Measurements from ENCODE around the gene ALAS1. TPM values are rescaled to one million over a fixed set of nuclear protein-coding genes. Genes with fewer than 3 reads are reported as not detected.

ALAS1 gene
- total and polyA plus RNA-seq, 2 donors (not counting 3 experiments of a cell fraction or from before 2014, with no cell fraction given), result 45.1 to 72.1 TPM

GRCh38 chr3:52175416-52176179 is 22.4 kb upstream of the ALAS1 start:
- BruUV-seq (replicated peaks), result no TSS peak
- no peak overlapping the region for H3K4me3 ChIP-seq (replicated peaks in 1 of 3; ENCODE audit: insufficient read depth in 1 of 3, low read depth in 1 of 3, low read length in 3 of 3)
- H4K20me1 ChIP-seq (replicated peaks; ENCODE audit: control insufficient read depth, extremely low read depth, insufficient read depth, low read length), result no peaks in the 10 kb centered on the region
- H3K27ac ChIP-seq (ENCODE audit: insufficient read depth, low read depth, low read length), result no peak overlapping the region
- no peak for FAIRE-seq
- TF ChIP-seq, protein P1, sequence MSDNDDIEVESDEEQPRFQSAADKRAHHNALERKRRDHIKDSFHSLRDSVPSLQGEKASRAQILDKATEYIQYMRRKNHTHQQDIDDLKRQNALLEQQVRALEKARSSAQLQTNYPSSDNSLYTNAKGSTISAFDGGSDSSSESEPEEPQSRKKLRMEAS (IDR thresholded peaks at IDR 0.05; ENCODE audit: insufficient read depth, insufficient read length), result no peak
- TF ChIP-seq POLR2A (IDR thresholded peaks at IDR 0.05; ENCODE audit: low read depth, low read length) (no peak), MYC (IDR thresholded peaks at IDR 0.05; ENCODE audit: low read depth, low read length) (no peak), GATA2 (IDR thresholded peaks at IDR 0.05; ENCODE audit: insufficient read depth, insufficient read length, low read depth, low read length) (no peak), EZH2 (IDR thresholded peaks at IDR 0.05; ENCODE audit: borderline replicate concordance, low read depth, low read length, severe bottlenecking) (no peak), POLR2AphosphoS5 (IDR thresholded peaks at IDR 0.05; ENCODE audit: insufficient read depth, low read depth, low read length) (no peak), CTCF (IDR thresholded peaks at IDR 0.05; ENCODE audit: extremely low read depth in 1 of 2, insufficient read depth in 1 of 2, low read depth in 1 of 2, low read length in 2 of 2) (no peak), JUN (IDR thresholded peaks at IDR 0.05; ENCODE audit: borderline replicate concordance, insufficient read depth, insufficient read length, low read depth) (no peak), FOS (IDR thresholded peaks at IDR 0.05; ENCODE audit: borderline replicate concordance, insufficient read depth, low read length) (no peak)
- dilution Hi-C loops (cut with MboI; ENCODE audit: extremely low pct_ligation_motif_present, low sequenced_read_pairs) (no loop called here), intact Hi-C loops (cut with micrococcal nuclease) (no loop called here)
- H3K36me3 ChIP-seq (ENCODE audit: control insufficient read depth in 2 of 2, extremely low read depth in 1 of 2, insufficient read depth in 2 of 2, low read length in 2 of 2), result no peaks in the 10 kb centered on the region
- H2AFZ ChIP-seq (ENCODE audit: low read depth, low read length), result no peak overlapping the region
- no peaks in the 10 kb centered on the region for H3K4me1 ChIP-seq (ENCODE audit: control insufficient read depth, extremely low read depth, insufficient read depth, low read length)
- H3K79me2 ChIP-seq (ENCODE audit: control insufficient read depth, insufficient read depth, low read length), result no peaks in the 10 kb centered on the region
- POLR2A ChIA-PET, result no interaction called here
- CTCF ChIA-PET, result interaction anchor here (1.2 kb wide), 1 partner anchor 8 kb away, joined by 3 read pairs; no protein-coding TSS in a partner anchor
- H3K9ac ChIP-seq (replicated peaks; ENCODE audit: extremely low read depth, insufficient read depth, low read length), result no peak overlapping the region
- peaks cover 0 to 4% of the 10 kb centered on the region in 2 experiments for H3K27me3 ChIP-seq (ENCODE audit: control insufficient read depth in 2 of 2, insufficient read depth in 2 of 2, low read length in 2 of 2)
- no peaks in the 10 kb centered on the region for H3K9me1 ChIP-seq (replicated peaks; ENCODE audit: control insufficient read depth, extremely low read depth, insufficient read depth, low read length)
- H3K9me3 ChIP-seq (replicated peaks; ENCODE audit: control insufficient read depth, insufficient read depth, low read length), result no peaks in the 10 kb centered on the region
- no peak overlapping the region for H3K4me2 ChIP-seq (ENCODE audit: insufficient read depth, low read length)
- DNase-seq (ENCODE audit: low read depth, low spot score), result no peak
